NCI-H187 (cell line): ENCODE results near the gene SEPTIN7.

ENCODE experiments used
- DNase-seq, 2 experiments: peaks; one replicate each; lab custom pipeline; 2025; lab: John Stamatoyannopoulos, UW

Gene SEPTIN7

GRCh38 chr7:35787925-35788324 is 12.9 kb upstream of the SEPTIN7 start:
- DNase-seq = no peak

- no peak for DNase-seq
Observed at GRCh38 chr7:35792472-35792871, 8.4 kb upstream of the SEPTIN7 start.

GRCh38 chr7:35792873-35793489 is 7.9 kb upstream of the SEPTIN7 start:
- DNase-seq = no peak

GRCh38 chr7:35797311-35797710 is 3.5 kb upstream of the SEPTIN7 start:
- no peak for DNase-seq

GRCh38 chr7:35799846-35800717 is 775 bp upstream of the SEPTIN7 start:
- peak; percentile 82 to 96 for DNase-seq

- peak; percentile 30 to 78 for DNase-seq
Observed at GRCh38 chr7:35801392-35802101, 690 bp downstream of the SEPTIN7 start.

GRCh38 chr7:35802102-35802466 is 1.2 kb downstream of the SEPTIN7 start:
- no peak for DNase-seq

- DNase-seq = no peak
Observed at GRCh38 chr7:35802649-35803048, 1.8 kb downstream of the SEPTIN7 start.

- DNase-seq = no peak
Observed at GRCh38 chr7:35804231-35804970, 3.5 kb downstream of the SEPTIN7 start.

GRCh38 chr7:35805876-35806275 is 5.0 kb downstream of the SEPTIN7 start:
- no peak for DNase-seq

GRCh38 chr7:35816514-35816913 is 15.7 kb downstream of the SEPTIN7 start:
- no peak for DNase-seq

GRCh38 chr7:35817181-35817580 is 16.3 kb downstream of the SEPTIN7 start:
- no peak for DNase-seq

GRCh38 chr7:35817930-35818329 is 17.1 kb downstream of the SEPTIN7 start:
- DNase-seq = no peak

GRCh38 chr7:35818513-35818912 is 17.7 kb downstream of the SEPTIN7 start:
- DNase-seq = no peak

GRCh38 chr7:35819310-35819709 is 18.5 kb downstream of the SEPTIN7 start:
- DNase-seq = no peak

GRCh38 chr7:35819954-35820703 is 19.3 kb downstream of the SEPTIN7 start:
- DNase-seq = no peak

GRCh38 chr7:35820858-35821257 is 20.0 kb downstream of the SEPTIN7 start:
- DNase-seq = no peak

GRCh38 chr7:35823440-35823839 is 22.6 kb downstream of the SEPTIN7 start:
- no peak for DNase-seq

GRCh38 chr7:35825974-35826373 is 25.1 kb downstream of the SEPTIN7 start:
- no peak for DNase-seq

- DNase-seq = no peak
Observed at GRCh38 chr7:35826751-35827150, 25.9 kb downstream of the SEPTIN7 start.

GRCh38 chr7:35828817-35829216 is 28.0 kb downstream of the SEPTIN7 start:
- no peak for DNase-seq
